Measurements from ENCODE around the gene GSTO2.

GSTO2 gene

DNA sequence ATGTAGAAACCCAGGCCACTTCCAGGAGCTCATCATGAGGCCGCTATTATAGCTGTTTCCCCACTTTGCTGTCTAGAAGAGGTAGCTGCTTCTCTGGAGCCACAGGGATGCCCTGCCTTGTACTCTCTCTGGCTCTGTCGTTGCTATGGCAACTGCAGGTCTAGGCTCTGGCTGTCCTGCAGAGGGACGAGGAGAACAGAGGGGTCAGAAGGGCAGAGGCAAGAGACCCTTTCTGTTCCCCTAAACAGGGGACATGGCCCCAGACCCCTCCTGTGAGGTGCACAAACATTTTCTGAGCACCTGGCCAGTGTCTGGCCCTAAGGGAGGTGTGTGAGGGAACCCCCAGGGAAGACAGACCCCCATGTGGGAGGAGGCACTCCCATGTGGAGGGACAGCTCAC, 37.9 kb downstream of the GSTO2 start:
- H2AFZ ChIP-seq (ENCODE audit: insufficient read depth, low read length, poor library complexity): no peak overlapping the region
- H2BK5ac ChIP-seq (ENCODE audit: low read depth, low read length, poor library complexity): no peak overlapping the region
- H3K4me2 ChIP-seq (ENCODE audit: low read length): no peak overlapping the region
- H3K4me1 ChIP-seq (ENCODE audit: control insufficient read depth in 1 of 2, insufficient read depth in 2 of 2, low read length in 2 of 2): peaks cover 11 to 19% of the 10 kb centered on the region in 2 experiments
- no peak overlapping the region for H3K23ac ChIP-seq (ENCODE audit: low read length)
- H4K91ac ChIP-seq (ENCODE audit: low read depth, low read length): no peak overlapping the region
- no peak overlapping the region for H3K9ac ChIP-seq (ENCODE audit: low read length)
- H2BK120ac ChIP-seq (ENCODE audit: insufficient read depth, low read length, poor library complexity): no peak overlapping the region
- no peak overlapping the region for H3K4ac ChIP-seq (ENCODE audit: low read depth, low read length)
- no peak overlapping the region for H3K27ac ChIP-seq (ENCODE audit: low read depth, low read length)
- H4K8ac ChIP-seq (ENCODE audit: low read depth, low read length): no peak overlapping the region
- no peak overlapping the region for H2BK12ac ChIP-seq (ENCODE audit: low read length)
- H4K12ac ChIP-seq (ENCODE audit: low read depth, low read length): no peak overlapping the region
- H3K27me3 ChIP-seq (ENCODE audit: insufficient read depth, low read length): no peaks in the 10 kb centered on the region
- no peak overlapping the region for H2AK5ac ChIP-seq (ENCODE audit: low read length)
- no peak for DNase-seq
- H3K79me1 ChIP-seq (ENCODE audit: low read length): peaks cover 5% of the 10 kb centered on the region
- no CpG with 5 or more reads among the region's 3 CpGs for WGBS (ENCODE audit: extremely low coverage, insufficient coverage, insufficient read length)
- H3K9me3 ChIP-seq (ENCODE audit: insufficient read depth, low read depth, low read length): peaks cover 2% of the 10 kb centered on the region
- H3K14ac ChIP-seq (ENCODE audit: low read length): no peak overlapping the region
- H3K36me3 ChIP-seq (ENCODE audit: control insufficient read depth in 1 of 2, insufficient read depth in 2 of 2, low read length in 2 of 2): peaks cover 11 to 14% of the 10 kb centered on the region in 2 experiments
- no peak overlapping the region for H3K4me3 ChIP-seq (ENCODE audit: low read depth, low read length)
- no peaks in the 10 kb centered on the region for H3K79me2 ChIP-seq (ENCODE audit: control insufficient read depth, insufficient read depth, low read length, poor library complexity)
- no peak overlapping the region for H3K18ac ChIP-seq (ENCODE audit: low read length)

DNA sequence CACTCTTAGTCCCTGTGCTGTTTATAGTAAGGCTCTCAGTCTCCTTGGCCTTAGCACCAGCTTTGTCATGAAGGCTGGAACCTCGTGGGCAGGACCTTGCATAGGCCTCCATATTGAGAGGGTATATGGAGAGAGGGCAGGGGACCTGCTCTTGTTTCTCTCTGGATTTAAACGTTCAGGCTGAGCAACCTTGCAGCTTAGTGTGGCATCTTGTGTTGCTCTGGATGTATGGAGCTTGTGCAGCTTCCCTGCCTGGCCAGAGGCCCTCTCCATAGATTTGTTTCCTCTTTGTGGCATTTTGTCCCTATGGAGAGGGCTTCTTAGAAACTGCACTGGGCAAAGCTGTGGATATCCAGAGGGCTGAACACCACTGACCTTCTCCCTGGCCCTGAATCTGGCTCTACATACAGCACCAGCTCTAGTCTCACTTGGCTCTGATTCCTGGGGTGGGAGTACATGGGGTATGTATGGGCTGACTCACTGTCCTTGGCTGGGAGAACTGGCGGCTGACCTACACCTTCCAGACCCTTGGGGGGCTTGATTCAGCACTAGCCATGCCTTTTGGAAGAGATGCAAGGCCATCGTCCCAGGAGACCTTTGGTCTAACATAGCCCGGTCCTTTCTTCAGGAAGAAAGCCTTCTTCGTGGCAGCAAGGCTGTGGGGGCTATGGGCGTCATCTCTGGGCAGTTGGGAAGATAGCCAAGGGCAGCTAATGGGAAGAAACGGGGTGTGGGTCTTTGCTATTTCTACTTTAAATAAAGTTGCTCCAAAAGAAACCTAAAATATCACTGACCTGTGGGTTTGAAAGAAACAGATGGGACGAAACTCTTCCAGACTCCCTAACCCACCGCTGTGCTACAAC, 38.8 kb downstream of the GSTO2 start:
- peaks cover 5% of the 10 kb centered on the region for H3K79me1 ChIP-seq (ENCODE audit: low read length)
- H3K23ac ChIP-seq (ENCODE audit: low read length): no peak overlapping the region
- peaks cover 2% of the 10 kb centered on the region for H3K9me3 ChIP-seq (ENCODE audit: insufficient read depth, low read depth, low read length)
- H3K27me3 ChIP-seq (ENCODE audit: insufficient read depth, low read length): no peaks in the 10 kb centered on the region
- H3K14ac ChIP-seq (ENCODE audit: low read length): no peak overlapping the region
- H3K4me1 ChIP-seq (ENCODE audit: control insufficient read depth in 1 of 2, insufficient read depth in 2 of 2, low read length in 2 of 2): peaks cover 11 to 19% of the 10 kb centered on the region in 2 experiments
- H3K27ac ChIP-seq (ENCODE audit: low read depth, low read length): no peak overlapping the region
- H3K18ac ChIP-seq (ENCODE audit: low read length): peak overlapping the region; percentile 40
- no peak overlapping the region for H4K12ac ChIP-seq (ENCODE audit: low read depth, low read length)
- no peak overlapping the region for H3K4me3 ChIP-seq (ENCODE audit: low read depth, low read length)
- peak overlapping the region; percentile 35 for H2AK5ac ChIP-seq (ENCODE audit: low read length)
- no peak overlapping the region for H2AFZ ChIP-seq (ENCODE audit: insufficient read depth, low read length, poor library complexity)
- no peak overlapping the region for H3K4me2 ChIP-seq (ENCODE audit: low read length)
- no peak overlapping the region for H2BK5ac ChIP-seq (ENCODE audit: low read depth, low read length, poor library complexity)
- WGBS (ENCODE audit: extremely low coverage, insufficient coverage, insufficient read length): no CpG with 5 or more reads among the region's 10 CpGs
- H4K8ac ChIP-seq (ENCODE audit: low read depth, low read length): no peak overlapping the region
- no peaks in the 10 kb centered on the region for H3K79me2 ChIP-seq (ENCODE audit: control insufficient read depth, insufficient read depth, low read length, poor library complexity)
- H3K4ac ChIP-seq (ENCODE audit: low read depth, low read length): no peak overlapping the region
- no peak for DNase-seq
- no peak overlapping the region for H3K9ac ChIP-seq (ENCODE audit: low read length)
- H2BK120ac ChIP-seq (ENCODE audit: insufficient read depth, low read length, poor library complexity): no peak overlapping the region
- peak overlapping the region; percentile 17 for H4K91ac ChIP-seq (ENCODE audit: low read depth, low read length)
- H3K36me3 ChIP-seq (ENCODE audit: control insufficient read depth in 1 of 2, insufficient read depth in 2 of 2, low read length in 2 of 2): peaks cover 17 to 19% of the 10 kb centered on the region in 2 experiments
- H2BK12ac ChIP-seq (ENCODE audit: low read length): peak overlapping the region; percentile 15

DNA sequence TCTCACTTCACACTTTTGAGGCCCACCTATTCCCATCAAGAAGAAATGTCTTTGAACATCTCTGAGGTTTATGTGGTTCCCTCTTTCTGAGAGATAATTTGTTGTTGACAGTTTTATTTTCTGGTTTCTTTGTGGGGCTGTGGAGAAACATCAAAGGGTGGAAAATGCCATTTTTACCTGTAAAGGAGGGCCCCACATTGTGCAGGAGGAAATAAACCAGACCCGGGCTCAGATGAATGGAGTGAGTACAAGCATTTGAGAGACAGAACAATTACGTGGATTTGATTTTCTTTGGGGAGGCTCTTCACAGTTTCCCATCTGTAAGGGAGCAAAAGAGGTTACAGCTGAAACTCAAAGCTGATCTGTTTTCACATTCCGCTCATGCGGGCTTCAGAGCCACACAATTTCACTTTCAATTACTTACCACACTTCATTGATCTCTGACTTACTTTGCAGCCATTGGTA, 39.5 kb downstream of the GSTO2 start:
- no CpG with 5 or more reads among the region's 4 CpGs for WGBS (ENCODE audit: extremely low coverage, insufficient coverage, insufficient read length)
- Histone ChIP-seq H3K18ac (ENCODE audit: low read length) (no peak overlapping the region), H3K79me1 (ENCODE audit: low read length) (peaks cover 5% of the 10 kb centered on the region), H3K27me3 (ENCODE audit: insufficient read depth, low read length) (no peaks in the 10 kb centered on the region), H4K12ac (ENCODE audit: low read depth, low read length) (no peak overlapping the region), H3K79me2 (ENCODE audit: control insufficient read depth, insufficient read depth, low read length, poor library complexity) (no peaks in the 10 kb centered on the region), H3K4me1 (ENCODE audit: control insufficient read depth in 1 of 2, insufficient read depth in 2 of 2, low read length in 2 of 2) (peaks cover 11 to 19% of the 10 kb centered on the region in 2 experiments), H3K4ac (ENCODE audit: low read depth, low read length) (no peak overlapping the region), H2AFZ (ENCODE audit: insufficient read depth, low read length, poor library complexity) (no peak overlapping the region), H3K4me2 (ENCODE audit: low read length) (no peak overlapping the region), H4K8ac (ENCODE audit: low read depth, low read length) (no peak overlapping the region), H3K14ac (ENCODE audit: low read length) (no peak overlapping the region), H3K27ac (ENCODE audit: low read depth, low read length) (no peak overlapping the region), H2BK120ac (ENCODE audit: insufficient read depth, low read length, poor library complexity) (no peak overlapping the region), H2AK5ac (ENCODE audit: low read length) (no peak overlapping the region), H3K4me3 (ENCODE audit: low read depth, low read length) (no peak overlapping the region), H2BK12ac (ENCODE audit: low read length) (no peak overlapping the region), H3K9me3 (ENCODE audit: insufficient read depth, low read depth, low read length) (peaks cover 2% of the 10 kb centered on the region), H3K23ac (ENCODE audit: low read length) (no peak overlapping the region), H2BK5ac (ENCODE audit: low read depth, low read length, poor library complexity) (no peak overlapping the region), H4K91ac (ENCODE audit: low read depth, low read length) (no peak overlapping the region), H3K36me3 (ENCODE audit: control insufficient read depth in 1 of 2, insufficient read depth in 2 of 2, low read length in 2 of 2) (peaks cover 24 to 26% of the 10 kb centered on the region in 2 experiments), H3K9ac (ENCODE audit: low read length) (no peak overlapping the region)
- no peak for DNase-seq

DNA sequence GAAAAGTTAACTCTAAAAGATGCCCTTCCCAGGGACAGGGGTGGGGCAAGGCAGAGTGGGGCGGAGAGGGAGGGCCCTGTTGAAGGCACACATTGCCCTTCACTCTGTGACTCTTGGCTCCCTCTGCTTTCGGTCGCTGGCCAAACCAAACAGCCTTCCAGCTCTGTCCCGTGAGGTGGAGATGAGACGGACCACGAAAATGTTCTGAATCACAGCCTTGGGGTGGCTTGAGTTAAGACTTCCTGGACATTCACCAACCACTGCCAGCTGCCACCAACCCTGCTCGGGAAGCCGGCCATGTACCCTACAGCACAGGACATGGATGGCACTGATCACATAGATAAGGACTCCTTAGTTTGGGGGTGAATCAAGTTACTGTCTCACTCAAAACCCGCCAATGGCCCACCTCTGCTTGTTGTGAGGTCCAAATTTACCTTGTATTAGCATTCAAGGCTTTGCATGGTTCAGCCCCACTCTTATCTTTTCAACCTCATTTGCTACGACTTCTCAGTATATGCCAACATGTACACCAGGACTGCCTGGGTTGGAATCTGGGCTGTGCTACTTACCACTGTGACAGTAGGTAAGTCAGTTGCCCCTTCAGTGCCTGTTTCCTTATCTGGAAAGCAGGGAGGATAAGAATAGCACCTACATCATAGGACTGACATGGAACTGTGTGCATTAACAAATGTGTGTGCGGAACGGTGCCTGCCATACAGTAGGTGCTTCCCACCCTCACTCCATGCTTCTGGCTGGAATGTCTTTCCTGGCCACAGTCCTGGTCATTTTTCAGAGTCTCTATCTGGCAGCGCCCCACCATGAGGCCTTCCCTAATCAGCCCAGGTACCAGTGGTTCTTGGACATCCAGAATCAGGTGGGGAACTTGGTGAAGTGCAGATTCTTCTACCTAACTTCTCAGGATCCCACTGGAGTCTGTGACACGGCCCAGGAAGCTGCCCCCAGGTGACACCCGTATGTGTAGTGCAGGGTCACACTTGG, 41.3 kb downstream of the GSTO2 start:
- Histone ChIP-seq H3K4me2 (ENCODE audit: low read length) (no peak overlapping the region), H3K4me1 (ENCODE audit: control insufficient read depth in 1 of 2, insufficient read depth in 2 of 2, low read length in 2 of 2) (peaks cover 12 to 19% of the 10 kb centered on the region in 2 experiments), H2BK5ac (ENCODE audit: low read depth, low read length, poor library complexity) (no peak overlapping the region), H4K91ac (ENCODE audit: low read depth, low read length) (no peak overlapping the region), H3K4ac (ENCODE audit: low read depth, low read length) (no peak overlapping the region), H3K36me3 (ENCODE audit: control insufficient read depth in 1 of 2, insufficient read depth in 2 of 2, low read length in 2 of 2) (peaks cover 42 to 44% of the 10 kb centered on the region in 2 experiments), H3K9me3 (ENCODE audit: insufficient read depth, low read depth, low read length) (peaks cover 5% of the 10 kb centered on the region), H2BK12ac (ENCODE audit: low read length) (no peak overlapping the region), H2BK120ac (ENCODE audit: insufficient read depth, low read length, poor library complexity) (no peak overlapping the region), H2AFZ (ENCODE audit: insufficient read depth, low read length, poor library complexity) (no peak overlapping the region), H3K18ac (ENCODE audit: low read length) (no peak overlapping the region), H3K27ac (ENCODE audit: low read depth, low read length) (no peak overlapping the region), H2AK5ac (ENCODE audit: low read length) (no peak overlapping the region), H3K79me2 (ENCODE audit: control insufficient read depth, insufficient read depth, low read length, poor library complexity) (no peaks in the 10 kb centered on the region), H3K4me3 (ENCODE audit: low read depth, low read length) (no peak overlapping the region), H4K12ac (ENCODE audit: low read depth, low read length) (no peak overlapping the region), H3K27me3 (ENCODE audit: insufficient read depth, low read length) (no peaks in the 10 kb centered on the region), H3K23ac (ENCODE audit: low read length) (no peak overlapping the region), H4K8ac (ENCODE audit: low read depth, low read length) (no peak overlapping the region), H3K14ac (ENCODE audit: low read length) (no peak overlapping the region), H3K79me1 (ENCODE audit: low read length) (peaks cover 4% of the 10 kb centered on the region), H3K9ac (ENCODE audit: low read length) (no peak overlapping the region)
- no CpG with 5 or more reads among the region's 15 CpGs for WGBS (ENCODE audit: extremely low coverage, insufficient coverage, insufficient read length)
- DNase-seq: no peak

Measured in trophoblast cell (in vitro differentiated cells and primary cell).